ENCODE data around the gene LRFN5. TPM values are rescaled to one million over a fixed set of nuclear protein-coding genes. Genes with fewer than 3 reads are reported as not detected.

The LRFN5 gene
- total RNA-seq, 1 experiment from 2014 or later = not detected

GRCh38 chr14:41950428-41951151 is 343.9 kb downstream of the LRFN5 start:
- no peak for ATAC-seq
- H3K9ac ChIP-seq (ENCODE audit: low read length) = no peak overlapping the region
- no peaks in the 10 kb centered on the region for H3K36me3 ChIP-seq (ENCODE audit: control insufficient read depth in 1 of 2, insufficient read depth in 2 of 2, low read length in 2 of 2)
- H3K4me2 ChIP-seq (ENCODE audit: low read length) = no peak overlapping the region
- POLR2A ChIA-PET = no interaction called here
- H3K9me3 ChIP-seq (ENCODE audit: control insufficient read depth in 1 of 2, insufficient read depth in 1 of 2, low read depth in 1 of 2, low read length in 2 of 2) = 0 out of 4 replicates have a peak, but pooled peaks cover 0 to 4% of the 10 kb centered on the region in 2 experiments
- H3K79me2 ChIP-seq (ENCODE audit: insufficient read depth, low read length) = no peaks in the 10 kb centered on the region
- TF ChIP-seq MAX (IDR thresholded peaks at IDR 0.05) = no peak
- TF ChIP-seq ELF1 (IDR thresholded peaks at IDR 0.05; ENCODE audit: borderline replicate concordance, low read depth) = no peak
- TF ChIP-seq EGR1 (IDR thresholded peaks at IDR 0.05; ENCODE audit: low read depth) = no peak
- TF ChIP-seq YY1 (IDR thresholded peaks at IDR 0.05; ENCODE audit: extremely low read depth, insufficient replicate concordance, low read depth, low read length) = no peak
- no peak for TF ChIP-seq REST (IDR thresholded peaks at IDR 0.05; ENCODE audit: low read depth)
- no peak for DNase-seq (ENCODE audit: low read depth, low spot score)
- BruUV-seq (replicated peaks) = no TSS peak
- H3K9me2 ChIP-seq (ENCODE audit: insufficient read depth) = no peaks in the 10 kb centered on the region
- CTCF ChIA-PET = no interaction called here
- H2AFZ ChIP-seq (ENCODE audit: low read depth, low read length, poor library complexity, severe bottlenecking) = no peak overlapping the region
- no peaks in the 10 kb centered on the region for H4K20me1 ChIP-seq (ENCODE audit: insufficient read depth)
- RAD21 ChIA-PET (ENCODE audit: low non-redundant PET in 1 of 2, low total read pairs in 2 of 2, uncharacterized antibody in 2 of 2, unreplicated experiment in 2 of 2) = no interaction called here
- intact Hi-C loops (cut with micrococcal nuclease) = no loop called here
- no peak overlapping the region for H3K4me3 ChIP-seq (replicated peaks in 1 of 2; ENCODE audit: low read depth in 1 of 2, low read length in 2 of 2)
- H3K4me1 ChIP-seq (ENCODE audit: control insufficient read depth in 1 of 2, insufficient read depth in 2 of 2, low read length in 2 of 2) = no peaks in the 10 kb centered on the region
- no peak overlapping the region for H3K27ac ChIP-seq (ENCODE audit: low read depth, low read length)
- no peaks in the 10 kb centered on the region for H3K27me3 ChIP-seq (ENCODE audit: insufficient read depth, low read length)

All from HCT116 (cell line).